ENCODE results near the gene BCAP31. TPM values are rescaled to one million over a fixed set of nuclear protein-coding genes. Genes with fewer than 3 reads are reported as not detected.
"Not testable (repeated sequence)": the region's sequence is repeated elsewhere in the genome, so short reads cannot be mapped to it uniquely, and the experiment has no call there.

Gene BCAP31
- polyA plus RNA-seq, 1 experiment: 222 TPM

- DNase-seq (ENCODE audit: low read depth): no peak
- H3K4me3 ChIP-seq (ENCODE audit: low read depth, low read length): no peak overlapping the region
- no peaks in the 10 kb centered on the region for H3K36me3 ChIP-seq (ENCODE audit: control insufficient read depth, insufficient read depth, low read length)
- ChIA-PET CTCF (interaction anchor here (0.7 to 1.3 kb wide), 2 partner anchors 10 to 18 kb away, joined by 3 read pairs; no protein-coding TSS in a partner anchor), POLR2A (no interaction called here)
- TF ChIP-seq, protein P1, sequence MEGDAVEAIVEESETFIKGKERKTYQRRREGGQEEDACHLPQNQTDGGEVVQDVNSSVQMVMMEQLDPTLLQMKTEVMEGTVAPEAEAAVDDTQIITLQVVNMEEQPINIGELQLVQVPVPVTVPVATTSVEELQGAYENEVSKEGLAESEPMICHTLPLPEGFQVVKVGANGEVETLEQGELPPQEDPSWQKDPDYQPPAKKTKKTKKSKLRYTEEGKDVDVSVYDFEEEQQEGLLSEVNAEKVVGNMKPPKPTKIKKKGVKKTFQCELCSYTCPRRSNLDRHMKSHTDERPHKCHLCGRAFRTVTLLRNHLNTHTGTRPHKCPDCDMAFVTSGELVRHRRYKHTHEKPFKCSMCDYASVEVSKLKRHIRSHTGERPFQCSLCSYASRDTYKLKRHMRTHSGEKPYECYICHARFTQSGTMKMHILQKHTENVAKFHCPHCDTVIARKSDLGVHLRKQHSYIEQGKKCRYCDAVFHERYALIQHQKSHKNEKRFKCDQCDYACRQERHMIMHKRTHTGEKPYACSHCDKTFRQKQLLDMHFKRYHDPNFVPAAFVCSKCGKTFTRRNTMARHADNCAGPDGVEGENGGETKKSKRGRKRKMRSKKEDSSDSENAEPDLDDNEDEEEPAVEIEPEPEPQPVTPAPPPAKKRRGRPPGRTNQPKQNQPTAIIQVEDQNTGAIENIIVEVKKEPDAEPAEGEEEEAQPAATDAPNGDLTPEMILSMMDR (IDR thresholded peaks at IDR 0.05; ENCODE audit: insufficient read depth, low read depth, low read length): peak; percentile 25; the same call in 1 of the 2 replicates
- H3K27me3 ChIP-seq (ENCODE audit: control insufficient read depth, insufficient read depth, low read length): no peaks in the 10 kb centered on the region
Measured at GRCh38 chrX:153744210-153745066, 20.3 kb upstream of the BCAP31 start.

DNA sequence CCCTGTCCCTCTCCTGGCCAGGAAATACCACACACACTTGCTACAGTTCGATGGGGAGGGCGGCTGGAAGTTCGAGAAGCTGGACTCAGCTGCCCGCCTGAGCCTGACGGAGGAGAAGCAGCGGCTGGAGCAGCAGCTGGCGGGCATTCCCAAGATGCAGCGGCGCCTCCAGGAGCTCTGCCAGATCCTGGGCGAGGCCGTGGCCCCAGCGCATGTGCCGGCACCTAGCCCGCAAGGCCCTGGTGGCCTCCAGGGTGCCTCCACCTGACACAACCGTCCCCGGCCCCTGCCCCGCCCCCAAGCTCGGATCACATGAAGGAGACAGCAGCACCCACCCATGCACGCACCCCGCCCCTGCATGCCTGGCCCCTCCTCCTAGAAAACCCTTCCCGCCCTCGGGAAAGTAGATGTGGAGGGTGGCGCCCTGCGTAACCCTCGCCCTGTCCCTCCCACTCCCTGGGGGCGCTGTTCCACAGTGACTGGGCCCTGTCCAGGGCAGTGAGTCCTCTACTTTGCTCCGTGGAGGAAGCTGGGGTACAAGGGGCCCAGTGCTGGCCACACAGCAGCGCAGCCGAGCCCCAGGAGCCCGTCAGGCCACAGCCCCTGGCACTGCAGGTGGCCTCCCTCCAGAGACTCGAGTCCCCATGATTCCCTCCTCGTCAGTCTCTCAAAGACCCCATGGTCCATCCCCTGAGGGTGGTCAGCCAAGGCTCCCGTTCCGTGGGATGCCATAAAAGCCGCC, 19.5 kb upstream of the BCAP31 start:
- H3K27me3 ChIP-seq (ENCODE audit: control insufficient read depth, insufficient read depth, low read length); H3K4me3 ChIP-seq (ENCODE audit: low read depth, low read length); H3K36me3 ChIP-seq (ENCODE audit: control insufficient read depth, insufficient read depth, low read length); DNase-seq (ENCODE audit: low read depth); POLR2A ChIA-PET: not testable (repeated sequence)
- CTCF ChIA-PET: interaction anchor here (0.7 to 1.3 kb wide), 2 partner anchors 11 to 17 kb away, joined by 3 read pairs; no protein-coding TSS in a partner anchor

DNA sequence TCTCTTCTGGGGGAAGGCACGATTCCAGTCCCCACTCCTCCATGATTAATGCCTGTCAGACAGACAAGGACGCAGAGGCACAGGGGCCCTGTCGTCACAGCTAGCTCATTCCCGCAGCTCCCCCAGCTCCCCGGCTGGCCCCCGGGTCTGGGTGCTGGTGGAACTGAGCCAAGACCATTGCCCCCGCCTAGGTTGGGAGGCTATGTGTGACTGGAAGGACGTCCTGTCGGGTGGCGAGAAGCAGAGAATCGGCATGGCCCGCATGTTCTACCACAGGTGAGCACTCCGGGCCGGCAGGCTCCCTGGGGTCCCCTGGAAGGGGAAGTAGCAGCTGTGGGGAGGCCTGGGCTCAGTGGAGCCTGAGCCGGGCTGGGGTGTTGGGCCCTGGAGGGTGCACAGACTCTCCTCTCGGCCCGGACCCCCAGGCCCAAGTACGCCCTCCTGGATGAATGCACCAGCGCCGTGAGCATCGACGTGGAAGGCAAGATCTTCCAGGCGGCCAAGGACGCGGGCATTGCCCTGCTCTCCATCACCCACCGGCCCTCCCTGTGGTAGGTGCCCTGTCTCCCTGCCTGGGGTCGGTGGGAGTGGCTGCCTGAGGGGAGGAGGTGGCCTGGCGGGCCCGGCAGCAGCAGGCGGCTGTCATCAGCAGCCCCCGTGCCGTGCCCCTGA, 18.7 kb upstream of the BCAP31 start:
- CTCF ChIA-PET; POLR2A ChIA-PET; DNase-seq (ENCODE audit: low read depth); H3K4me3 ChIP-seq (ENCODE audit: low read depth, low read length); H3K36me3 ChIP-seq (ENCODE audit: control insufficient read depth, insufficient read depth, low read length); H3K27me3 ChIP-seq (ENCODE audit: control insufficient read depth, insufficient read depth, low read length): not testable (repeated sequence)

- POLR2A ChIA-PET; CTCF ChIA-PET; H3K36me3 ChIP-seq (ENCODE audit: control insufficient read depth, insufficient read depth, low read length); H3K27me3 ChIP-seq (ENCODE audit: control insufficient read depth, insufficient read depth, low read length); H3K4me3 ChIP-seq (ENCODE audit: low read depth, low read length); DNase-seq (ENCODE audit: low read depth): not testable (repeated sequence)
Measured at GRCh38 chrX:153742111-153742510, 17.9 kb upstream of the BCAP31 start.

DNA sequence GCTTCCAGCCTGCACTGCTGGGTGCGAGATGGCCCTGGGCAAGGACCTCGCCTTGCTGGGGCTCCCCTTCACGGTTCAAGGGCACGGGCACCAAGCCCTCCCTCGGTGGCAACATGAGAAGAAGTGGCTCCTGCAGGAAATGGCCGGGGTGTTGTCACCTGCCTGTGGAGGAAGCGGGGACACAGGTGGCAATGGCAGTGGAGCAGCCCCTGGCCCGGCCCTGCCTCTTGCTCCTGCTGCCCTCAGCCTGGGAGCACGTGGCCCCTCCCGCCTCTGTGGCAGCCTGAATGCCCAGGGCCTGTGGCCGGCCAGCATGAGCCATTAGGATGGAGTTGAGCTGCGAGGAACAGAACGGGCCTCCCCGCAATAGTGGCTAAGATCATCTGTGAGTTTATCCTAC, 17.3 kb upstream of the BCAP31 start:
- Histone ChIP-seq H3K4me3 (ENCODE audit: low read depth, low read length) (no peak overlapping the region), H3K27me3 (ENCODE audit: control insufficient read depth, insufficient read depth, low read length) (no peaks in the 10 kb centered on the region), H3K36me3 (ENCODE audit: control insufficient read depth, insufficient read depth, low read length) (no peaks in the 10 kb centered on the region)
- TF ChIP-seq, protein P1 (IDR thresholded peaks at IDR 0.05; ENCODE audit: insufficient read depth, low read depth, low read length): no peak
- POLR2A ChIA-PET: no interaction called here
- CTCF ChIA-PET: no interaction called here
- no peak for DNase-seq (ENCODE audit: low read depth)

GRCh38 chrX:153740631-153741222, 16.5 kb upstream of the BCAP31 start:
- H3K36me3 ChIP-seq (ENCODE audit: control insufficient read depth, insufficient read depth, low read length): no peaks in the 10 kb centered on the region
- DNase-seq (ENCODE audit: low read depth): no peak
- no peaks in the 10 kb centered on the region for H3K27me3 ChIP-seq (ENCODE audit: control insufficient read depth, insufficient read depth, low read length)
- ChIA-PET POLR2A (no interaction called here), CTCF (no interaction called here)
- TF ChIP-seq, protein P1 (IDR thresholded peaks at IDR 0.05; ENCODE audit: insufficient read depth, low read depth, low read length): no peak
- H3K4me3 ChIP-seq (ENCODE audit: low read depth, low read length): no peak overlapping the region
